Measurements from ENCODE around the gene AKR7A3.
"Not testable (repeated sequence)": the region's sequence is repeated elsewhere in the genome, so short reads cannot be mapped to it uniquely, and the experiment has no call there.

Gene AKR7A3

DNA sequence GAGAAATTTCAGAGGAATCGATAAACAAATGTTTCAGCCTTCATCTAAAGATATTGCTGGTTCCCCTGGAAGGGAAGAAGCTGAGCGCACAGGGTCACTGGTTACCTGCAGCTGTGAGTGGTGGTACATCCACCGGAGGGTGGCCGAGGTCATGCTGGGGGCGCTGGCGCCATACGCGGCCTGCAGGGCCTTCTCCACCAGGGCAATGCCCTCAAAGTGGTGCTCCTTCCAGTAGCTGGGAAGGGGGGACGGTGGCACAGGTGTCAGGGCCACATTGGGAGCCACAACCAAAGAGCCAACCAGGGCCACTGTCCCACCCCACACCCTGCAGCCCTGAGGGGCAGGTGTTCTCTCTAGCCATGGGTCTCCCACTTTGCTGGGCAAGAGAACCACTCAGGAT is 4.7 kb downstream of the AKR7A3 start:
- DNase-seq (ENCODE audit: low spot score): no peak
- TF ChIP-seq, protein P1, sequence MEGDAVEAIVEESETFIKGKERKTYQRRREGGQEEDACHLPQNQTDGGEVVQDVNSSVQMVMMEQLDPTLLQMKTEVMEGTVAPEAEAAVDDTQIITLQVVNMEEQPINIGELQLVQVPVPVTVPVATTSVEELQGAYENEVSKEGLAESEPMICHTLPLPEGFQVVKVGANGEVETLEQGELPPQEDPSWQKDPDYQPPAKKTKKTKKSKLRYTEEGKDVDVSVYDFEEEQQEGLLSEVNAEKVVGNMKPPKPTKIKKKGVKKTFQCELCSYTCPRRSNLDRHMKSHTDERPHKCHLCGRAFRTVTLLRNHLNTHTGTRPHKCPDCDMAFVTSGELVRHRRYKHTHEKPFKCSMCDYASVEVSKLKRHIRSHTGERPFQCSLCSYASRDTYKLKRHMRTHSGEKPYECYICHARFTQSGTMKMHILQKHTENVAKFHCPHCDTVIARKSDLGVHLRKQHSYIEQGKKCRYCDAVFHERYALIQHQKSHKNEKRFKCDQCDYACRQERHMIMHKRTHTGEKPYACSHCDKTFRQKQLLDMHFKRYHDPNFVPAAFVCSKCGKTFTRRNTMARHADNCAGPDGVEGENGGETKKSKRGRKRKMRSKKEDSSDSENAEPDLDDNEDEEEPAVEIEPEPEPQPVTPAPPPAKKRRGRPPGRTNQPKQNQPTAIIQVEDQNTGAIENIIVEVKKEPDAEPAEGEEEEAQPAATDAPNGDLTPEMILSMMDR (IDR thresholded peaks at IDR 0.05; ENCODE audit: extremely low read depth, missing control alignments): no peak

DNA sequence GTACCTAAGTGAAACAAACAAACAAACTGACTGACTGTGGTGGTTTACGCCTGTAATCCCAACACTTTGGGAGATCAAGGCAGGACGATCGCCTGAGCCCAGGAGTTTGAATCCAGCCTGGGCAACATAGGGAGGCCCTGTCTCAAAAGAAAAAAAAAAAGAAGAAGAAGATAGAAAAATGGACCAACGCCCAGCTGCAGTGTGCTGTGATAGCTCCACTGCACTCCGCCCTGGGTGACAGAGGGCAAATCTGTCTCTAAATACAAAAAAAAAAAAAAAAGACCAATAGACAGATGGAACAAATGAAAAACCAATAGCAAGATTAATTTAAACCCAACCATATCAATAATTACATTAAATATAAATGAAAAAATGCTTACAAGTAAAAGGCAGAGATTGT is 13.9 kb downstream of the AKR7A3 start:
- DNase-seq (ENCODE audit: low spot score): no peak
- TF ChIP-seq, protein P1 (IDR thresholded peaks at IDR 0.05; ENCODE audit: extremely low read depth, missing control alignments): no peak

DNA sequence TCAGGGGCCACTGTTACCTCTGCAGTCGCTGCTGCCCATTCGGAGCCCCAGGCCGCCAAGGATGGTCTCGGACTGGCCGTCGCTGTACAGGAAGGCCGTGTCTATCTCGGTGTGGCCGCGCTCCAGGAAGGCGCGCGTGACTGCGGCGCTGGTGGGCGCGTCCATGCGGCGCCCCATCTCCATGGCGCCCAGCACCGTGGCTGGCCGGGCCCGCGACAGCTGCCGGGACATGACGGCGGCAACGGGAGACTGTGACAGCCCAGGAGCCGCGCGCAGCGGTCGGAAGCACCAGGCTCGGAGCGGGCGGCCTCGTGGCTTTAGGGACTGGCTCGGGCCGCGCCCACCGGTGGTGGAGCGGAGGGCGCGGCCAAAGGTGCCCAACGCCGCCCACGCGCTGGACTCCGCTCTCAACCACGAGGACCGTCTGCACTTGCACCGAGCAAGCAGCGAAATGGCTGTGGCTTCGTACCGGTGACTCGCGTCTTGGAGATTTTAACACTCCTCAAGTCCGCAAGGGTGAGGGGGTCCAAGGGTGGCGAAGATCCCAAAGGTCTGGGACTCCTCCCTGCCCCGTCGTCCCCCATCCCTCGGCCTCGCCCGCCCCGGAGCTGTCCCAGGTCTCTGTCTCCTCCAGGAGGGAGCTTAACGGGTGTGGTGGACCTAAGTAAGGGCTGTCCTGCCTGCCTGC is 14.6 kb downstream of the AKR7A3 start:
- not testable (repeated sequence) for DNase-seq (ENCODE audit: low spot score)

DNA sequence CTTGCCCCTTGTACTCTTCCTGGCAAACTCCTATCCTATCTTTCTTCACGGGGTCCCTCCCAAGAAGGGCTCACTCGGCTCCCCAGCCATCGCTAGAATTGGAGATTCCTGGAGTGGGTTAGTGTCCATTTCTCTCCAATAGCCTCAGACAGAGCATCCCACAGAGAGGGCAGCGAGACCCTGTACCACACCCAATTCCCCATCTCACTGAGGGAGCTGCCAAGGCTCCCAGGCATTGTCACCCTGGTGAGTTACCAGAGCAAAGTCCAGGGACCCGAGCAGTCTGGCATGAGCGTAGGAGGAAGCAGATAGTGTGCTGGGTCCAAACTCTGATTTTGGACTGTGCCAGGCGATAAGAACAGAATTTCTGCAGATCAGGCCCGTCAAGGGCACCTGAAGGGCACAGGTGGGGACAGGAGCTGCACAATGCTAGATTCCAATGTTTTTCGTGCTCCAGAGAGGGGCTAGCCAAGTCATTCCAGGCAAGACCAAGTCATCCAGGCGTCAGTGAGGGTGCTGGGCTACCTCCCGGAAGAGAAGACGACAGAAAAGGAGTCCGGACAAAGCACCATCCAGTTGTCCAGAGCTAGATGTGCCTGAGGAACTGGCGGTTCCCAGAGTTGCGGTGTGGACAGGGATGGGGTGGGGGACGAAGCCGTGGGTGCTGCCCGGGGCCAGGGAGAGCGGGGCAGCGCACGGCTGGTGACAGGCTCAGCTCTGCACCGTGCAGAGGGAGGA is 15.3 kb downstream of the AKR7A3 start:
- DNase-seq (ENCODE audit: low spot score): no peak
- TF ChIP-seq, protein P1 (IDR thresholded peaks at IDR 0.05; ENCODE audit: extremely low read depth, missing control alignments): no peak

DNA sequence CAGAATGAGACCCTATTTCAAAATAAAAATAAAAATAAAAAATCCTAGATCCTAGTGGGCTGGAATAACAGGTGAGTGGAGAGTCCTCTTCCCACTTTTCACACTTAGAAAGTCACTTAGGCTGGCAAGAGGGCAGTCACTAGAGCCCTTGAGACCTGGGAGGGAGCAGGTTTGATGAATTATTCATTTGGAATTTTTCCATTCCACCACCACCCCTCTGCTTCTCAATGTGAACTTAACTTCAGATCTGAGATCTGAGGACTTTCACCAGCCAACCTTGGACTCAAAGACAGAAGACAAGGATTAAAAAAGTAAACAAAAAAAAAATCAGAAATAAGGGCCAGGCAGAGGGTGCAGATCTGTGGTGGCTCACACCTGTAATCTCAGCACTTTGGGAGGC is 16.5 kb downstream of the AKR7A3 start:
- TF ChIP-seq, protein P1 (IDR thresholded peaks at IDR 0.05; ENCODE audit: extremely low read depth, missing control alignments): no peak
- DNase-seq (ENCODE audit: low spot score): no peak

DNA sequence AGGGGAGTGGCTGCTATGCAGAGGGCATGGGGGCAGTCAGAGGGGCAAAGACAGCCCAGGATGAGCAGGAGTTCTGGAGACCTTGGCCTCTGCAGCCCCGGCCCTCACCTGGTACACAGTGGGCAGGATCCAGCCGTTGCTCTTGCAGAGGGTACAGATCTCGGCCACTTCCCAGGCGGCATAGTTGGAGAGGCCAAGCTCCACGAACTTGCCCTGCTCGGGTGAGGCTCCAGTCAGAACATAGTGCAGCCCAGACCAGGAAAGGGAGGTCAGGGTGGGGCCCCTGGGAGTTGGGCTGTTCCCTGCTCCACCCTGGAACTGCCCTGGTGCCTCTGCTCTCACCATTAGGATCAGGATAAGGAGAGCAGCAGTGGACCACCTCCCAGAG is 18.2 kb downstream of the AKR7A3 start:
- DNase-seq (ENCODE audit: low spot score): not testable (repeated sequence)

DNA sequence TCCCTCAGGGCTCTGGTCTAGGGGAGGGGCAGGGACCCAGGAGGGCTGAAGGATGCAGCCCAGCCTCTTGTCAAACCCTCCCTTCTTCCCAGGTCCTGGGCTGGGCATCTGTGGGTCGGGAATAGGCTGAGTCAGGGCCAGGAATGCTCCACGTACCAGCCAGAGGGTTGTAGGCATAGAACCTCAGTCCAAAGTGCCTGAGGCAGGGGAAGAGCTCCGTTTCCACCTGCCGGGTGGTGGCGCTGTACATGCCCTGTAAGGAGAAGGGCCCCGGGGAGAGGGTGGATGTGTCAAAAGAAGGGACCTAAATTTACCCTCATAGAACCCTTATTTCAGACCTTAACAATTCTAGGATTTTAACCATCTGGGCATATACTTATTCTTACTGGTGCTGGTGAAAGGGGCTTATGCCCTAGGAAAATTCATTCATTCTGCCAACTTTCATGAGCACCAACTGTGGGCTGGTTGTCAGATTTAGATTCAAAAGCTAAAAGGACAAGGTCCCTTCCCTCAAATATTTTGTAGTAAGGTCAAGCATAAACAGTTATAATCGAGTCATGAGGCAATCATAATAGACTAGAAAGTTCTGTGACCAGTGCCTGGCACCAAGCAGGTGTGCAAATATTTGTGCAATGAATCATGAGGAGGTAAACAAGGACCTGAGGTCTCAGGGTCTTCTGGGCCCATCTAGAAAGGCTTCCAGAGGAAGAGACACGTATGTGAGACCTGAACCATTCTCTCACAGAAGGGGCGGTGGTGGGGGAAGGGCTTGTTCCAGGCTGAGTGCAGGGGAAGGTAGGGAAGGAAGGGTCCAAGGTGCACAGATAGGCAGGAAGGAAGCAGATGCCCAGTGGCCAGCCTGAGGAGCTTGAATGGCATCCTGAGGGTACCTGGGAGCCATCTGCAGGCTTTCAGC is 18.9 kb downstream of the AKR7A3 start:
- DNase-seq (ENCODE audit: low spot score): not testable (repeated sequence)

DNA sequence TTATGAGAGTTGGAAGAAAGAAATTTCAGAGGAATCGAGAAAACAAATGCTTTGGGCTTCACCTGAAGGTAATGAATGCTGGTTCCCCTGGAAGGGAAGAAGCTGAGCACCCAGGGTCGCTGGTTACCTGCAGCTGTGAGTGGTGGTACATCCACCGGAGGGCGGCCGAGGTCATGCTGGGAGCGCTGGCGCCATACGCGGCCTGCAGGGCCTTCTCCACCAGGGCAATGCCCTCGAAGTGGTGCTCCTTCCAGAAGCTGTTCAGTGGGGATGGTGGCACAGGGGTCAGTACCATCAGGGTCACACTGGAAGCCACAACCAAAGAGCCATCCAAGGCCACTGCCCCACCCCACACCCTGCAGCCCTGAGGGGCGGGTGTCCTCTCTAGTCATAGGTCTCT is 20.1 kb downstream of the AKR7A3 start:
- TF ChIP-seq, protein P1 (IDR thresholded peaks at IDR 0.05; ENCODE audit: extremely low read depth, missing control alignments): no peak
- DNase-seq (ENCODE audit: low spot score): no peak
